ENCODE data around the gene IP6K2. TPM values are rescaled to one million over a fixed set of nuclear protein-coding genes. Genes with fewer than 3 reads are reported as not detected.

The IP6K2 gene
- total RNA-seq, 4 donors from 2014 or later, result 16.9 to 31.8 (median 22.0) TPM

- H3K4me3 ChIP-seq, result no peak overlapping the region
- no peak overlapping the region for H3K27ac ChIP-seq
- TF ChIP-seq POLR2A (IDR thresholded peaks at IDR 0.05), result no peak
- TF ChIP-seq, protein P1, sequence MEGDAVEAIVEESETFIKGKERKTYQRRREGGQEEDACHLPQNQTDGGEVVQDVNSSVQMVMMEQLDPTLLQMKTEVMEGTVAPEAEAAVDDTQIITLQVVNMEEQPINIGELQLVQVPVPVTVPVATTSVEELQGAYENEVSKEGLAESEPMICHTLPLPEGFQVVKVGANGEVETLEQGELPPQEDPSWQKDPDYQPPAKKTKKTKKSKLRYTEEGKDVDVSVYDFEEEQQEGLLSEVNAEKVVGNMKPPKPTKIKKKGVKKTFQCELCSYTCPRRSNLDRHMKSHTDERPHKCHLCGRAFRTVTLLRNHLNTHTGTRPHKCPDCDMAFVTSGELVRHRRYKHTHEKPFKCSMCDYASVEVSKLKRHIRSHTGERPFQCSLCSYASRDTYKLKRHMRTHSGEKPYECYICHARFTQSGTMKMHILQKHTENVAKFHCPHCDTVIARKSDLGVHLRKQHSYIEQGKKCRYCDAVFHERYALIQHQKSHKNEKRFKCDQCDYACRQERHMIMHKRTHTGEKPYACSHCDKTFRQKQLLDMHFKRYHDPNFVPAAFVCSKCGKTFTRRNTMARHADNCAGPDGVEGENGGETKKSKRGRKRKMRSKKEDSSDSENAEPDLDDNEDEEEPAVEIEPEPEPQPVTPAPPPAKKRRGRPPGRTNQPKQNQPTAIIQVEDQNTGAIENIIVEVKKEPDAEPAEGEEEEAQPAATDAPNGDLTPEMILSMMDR (IDR thresholded peaks at IDR 0.05 in 4 of 5, conservative IDR thresholded peaks at IDR 0.05 in 1 of 5), result no peak
- H3K27me3 ChIP-seq, result no peaks in the 10 kb centered on the region
- H3K36me3 ChIP-seq, result peaks cover 0 to 41% of the 10 kb centered on the region in 2 donors
- intact Hi-C loops (cut with DNase I; ENCODE audit: low total_unique reads), result no loop called here
- in situ Hi-C loops (cut with MboI; ENCODE audit: low sequenced_read_pairs in 4 of 4), result no loop called here
- ATAC-seq (no peak), DNase-seq (no peak)
- H3K4me1 ChIP-seq, result peaks cover 20 to 27% of the 10 kb centered on the region in 2 donors
- no peaks in the 10 kb centered on the region for H3K9me3 ChIP-seq
These were observed 35.5 kb downstream of the IP6K2 start for GRCh38 chr3:48681541-48681880.

DNA sequence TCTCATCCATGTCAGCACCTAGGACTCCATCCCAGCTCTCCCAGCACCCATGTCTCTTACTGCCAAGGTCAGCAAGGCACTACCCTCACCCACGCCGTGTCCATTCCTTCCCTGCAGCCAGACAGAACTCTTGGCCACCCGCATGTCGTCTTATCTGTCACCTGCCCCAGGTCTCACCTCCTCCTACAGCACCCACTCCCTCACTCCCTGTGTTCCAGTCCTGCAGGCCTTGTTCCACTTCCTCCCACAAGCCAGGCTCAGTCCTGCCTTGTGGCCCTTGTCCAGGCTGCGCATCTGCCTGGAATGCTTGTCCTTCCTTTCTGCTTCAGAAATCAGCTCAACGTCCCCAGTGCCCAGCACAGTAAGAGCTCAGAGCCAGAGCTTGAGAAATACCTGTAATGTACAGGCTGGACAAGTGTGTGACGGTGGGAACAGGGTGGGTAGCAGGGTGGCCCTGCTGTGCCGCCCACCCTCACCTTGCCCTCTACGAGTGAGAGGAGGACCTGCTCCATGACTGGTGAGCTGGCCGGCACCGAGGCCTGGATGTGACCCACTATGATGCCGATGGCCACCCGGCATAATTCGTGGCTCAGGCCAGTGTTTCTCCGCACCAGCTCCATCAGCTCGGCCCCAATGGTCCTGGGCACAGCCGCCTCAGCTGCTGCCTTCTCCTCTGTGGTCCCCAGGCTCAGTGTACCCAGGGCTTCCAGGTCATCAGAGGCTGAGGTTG is 36.0 kb downstream of the IP6K2 start:
- no peaks in the 10 kb centered on the region for H3K27me3 ChIP-seq
- H3K9me3 ChIP-seq, result no peaks in the 10 kb centered on the region
- TF ChIP-seq, protein P1 (IDR thresholded peaks at IDR 0.05 in 4 of 5, conservative IDR thresholded peaks at IDR 0.05 in 1 of 5), result no peak
- no peak for TF ChIP-seq POLR2A (IDR thresholded peaks at IDR 0.05)
- no peak for DNase-seq
- H3K36me3 ChIP-seq, result peaks cover 0 to 41% of the 10 kb centered on the region in 2 donors
- no peak for ATAC-seq
- in situ Hi-C loops (cut with MboI; ENCODE audit: low sequenced_read_pairs in 4 of 4) (no loop called here), intact Hi-C loops (cut with DNase I; ENCODE audit: low total_unique reads) (no loop called here)
- peaks cover 15 to 22% of the 10 kb centered on the region in 2 donors for H3K4me1 ChIP-seq
- no peak overlapping the region for H3K4me3 ChIP-seq
- no peak overlapping the region for H3K27ac ChIP-seq

DNA sequence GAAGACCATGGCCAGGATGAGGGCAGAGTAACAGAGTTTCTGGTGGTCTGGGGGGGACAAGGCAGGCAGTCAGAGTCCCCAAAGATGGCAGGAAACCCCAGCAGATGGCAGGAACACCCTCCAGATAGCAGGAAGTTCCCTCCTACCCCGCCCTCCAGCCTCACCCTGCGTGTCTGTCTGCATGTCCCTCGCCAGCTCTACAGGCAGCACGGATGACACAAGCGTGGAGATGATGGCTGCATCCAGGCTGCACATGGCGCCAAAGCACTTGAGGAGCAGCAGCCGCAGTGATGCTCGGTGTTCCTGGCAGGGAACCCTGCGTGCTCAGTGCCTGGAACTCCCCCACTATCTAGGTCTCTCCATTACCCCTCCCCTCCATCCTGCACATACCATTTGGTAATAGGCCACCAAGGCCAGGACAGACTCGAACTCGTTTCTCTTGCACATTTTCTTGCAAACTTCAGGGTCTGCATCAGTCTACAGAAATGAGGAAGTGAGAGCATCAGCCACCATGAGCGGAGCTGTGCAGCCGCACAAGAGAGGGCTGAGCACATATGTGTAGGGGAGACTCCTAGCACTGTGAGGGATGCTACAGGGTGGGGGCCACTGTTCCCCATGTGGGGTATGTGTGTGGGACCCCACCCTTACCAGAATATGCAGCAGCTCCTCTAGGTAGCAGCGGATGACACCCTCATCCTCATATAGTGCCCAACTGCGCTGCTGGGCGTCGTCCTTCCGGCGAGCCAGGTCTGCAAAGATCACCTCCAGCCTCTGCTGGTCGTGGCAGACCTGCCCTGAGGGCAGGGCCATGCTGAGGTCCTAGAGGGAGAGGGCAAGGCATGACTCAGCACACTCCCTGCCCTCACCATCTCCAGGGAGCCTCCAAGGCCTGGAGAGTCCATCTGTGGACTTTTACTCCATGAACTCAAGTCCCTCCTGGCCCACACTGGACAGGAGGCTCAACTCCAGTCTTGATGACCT is 37.3 kb downstream of the IP6K2 start:
- Histone ChIP-seq H3K4me1 (peaks cover 13 to 14% of the 10 kb centered on the region in 2 donors), H3K36me3 (peaks cover 0 to 41% of the 10 kb centered on the region in 2 donors), H3K4me3 (no peak overlapping the region), H3K27me3 (no peaks in the 10 kb centered on the region), H3K27ac (no peak overlapping the region), H3K9me3 (no peaks in the 10 kb centered on the region)
- ATAC-seq (no peak), DNase-seq (no peak)
- in situ Hi-C loops (cut with MboI; ENCODE audit: low sequenced_read_pairs in 4 of 4), result no loop called here
- TF ChIP-seq, protein P1 (IDR thresholded peaks at IDR 0.05 in 4 of 5, conservative IDR thresholded peaks at IDR 0.05 in 1 of 5), result no peak
- TF ChIP-seq POLR2A (IDR thresholded peaks at IDR 0.05), result no peak
- intact Hi-C loops (cut with DNase I; ENCODE audit: low total_unique reads), result no loop called here

- Histone ChIP-seq H3K9me3 (no peaks in the 10 kb centered on the region), H3K27me3 (no peaks in the 10 kb centered on the region), H3K27ac (no peak overlapping the region), H3K36me3 (peaks cover 0 to 41% of the 10 kb centered on the region in 2 donors), H3K4me3 (no peak overlapping the region), H3K4me1 (peaks cover 4 to 6% of the 10 kb centered on the region in 2 donors)
- ATAC-seq, result no peak
- in situ Hi-C loops (cut with MboI; ENCODE audit: low sequenced_read_pairs in 4 of 4) (no loop called here), intact Hi-C loops (cut with DNase I; ENCODE audit: low total_unique reads) (no loop called here)
- no peak for DNase-seq
- TF ChIP-seq POLR2A (IDR thresholded peaks at IDR 0.05), result no peak
- TF ChIP-seq, protein P1 (IDR thresholded peaks at IDR 0.05 in 4 of 5, conservative IDR thresholded peaks at IDR 0.05 in 1 of 5), result no peak
These were observed 38.2 kb downstream of the IP6K2 start for GRCh38 chr3:48678566-48679380.
